Esophagus (tissue), 2 donors: ENCODE results near the gene GLP2R. TPM values are rescaled to one million over a fixed set of nuclear protein-coding genes. Genes with fewer than 3 reads are reported as not detected.

Experiments
- H3K27ac ChIP-seq, 2 donors: one replicate each; pipeline ENCODE4 v1.5.1; 2013; ENCODE audit warnings: low read depth in 2 of 2, mild to moderate bottlenecking in 2 of 2, inconsistent platforms in 1 of 2, low read length in 1 of 2, moderate library complexity in 1 of 2
- H3K27me3 ChIP-seq, 2 donors: one replicate each; pipeline ENCODE4 v1.6.1; 2013; ENCODE audit warnings: low read length in 2 of 2, control low read depth in 1 of 2, mild to moderate bottlenecking in 1 of 2; ENCODE audit not compliant: insufficient read depth in 2 of 2, control insufficient read depth in 1 of 2
- H3K36me3 ChIP-seq, 2 donors: one replicate each; pipeline ENCODE4 v1.6.1; 2013; ENCODE audit warnings: low read length in 1 of 2; ENCODE audit not compliant: control insufficient read depth in 2 of 2, insufficient read depth in 2 of 2
- H3K4me1 ChIP-seq, 2 donors: one replicate each; pipeline ENCODE4 v1.6.1; 2013; ENCODE audit warnings: low read length in 1 of 2; ENCODE audit not compliant: control insufficient read depth in 2 of 2, insufficient read depth in 2 of 2
- H3K4me3 ChIP-seq, 2 donors: one replicate each; pipeline ENCODE4 v1.5.1; 2013; ENCODE audit warnings: low read length in 2 of 2, mild to moderate bottlenecking in 2 of 2, low read depth in 1 of 2, moderate library complexity in 1 of 2
- H3K9me3 ChIP-seq, 2 donors: one replicate each; pipeline ENCODE4 v1.6.1; 2013; ENCODE audit warnings: mild to moderate bottlenecking in 2 of 2, low read depth in 1 of 2, low read length in 1 of 2, moderate library complexity in 1 of 2; ENCODE audit not compliant: control insufficient read depth in 2 of 2, insufficient read depth in 1 of 2
- WGBS, 2 donors: extraction: QIAGEN DNeasy Blood & Tissue Kit; methylation state at CpG; one replicate each; pipeline ENCODE4 v1.1.7; 2013; 5-methylcytosine and 5-hydroxymethylcytosine counted together
- polyA plus RNA-seq, 2 donors: library from polyadenylated mRNA; stranded (reverse); fragments of 200-250 nt; gene quantifications; one replicate each; pipeline ENCODE4 v1.2.3, GENCODE V29; 2013
- donor health status: healthy with polysubstance abuse.
- donor health status: Bipolar disorder and iron deficiency.

Gene GLP2R
- polyA plus RNA-seq, 2 donors, result 0.15 to 0.18 TPM

DNA sequence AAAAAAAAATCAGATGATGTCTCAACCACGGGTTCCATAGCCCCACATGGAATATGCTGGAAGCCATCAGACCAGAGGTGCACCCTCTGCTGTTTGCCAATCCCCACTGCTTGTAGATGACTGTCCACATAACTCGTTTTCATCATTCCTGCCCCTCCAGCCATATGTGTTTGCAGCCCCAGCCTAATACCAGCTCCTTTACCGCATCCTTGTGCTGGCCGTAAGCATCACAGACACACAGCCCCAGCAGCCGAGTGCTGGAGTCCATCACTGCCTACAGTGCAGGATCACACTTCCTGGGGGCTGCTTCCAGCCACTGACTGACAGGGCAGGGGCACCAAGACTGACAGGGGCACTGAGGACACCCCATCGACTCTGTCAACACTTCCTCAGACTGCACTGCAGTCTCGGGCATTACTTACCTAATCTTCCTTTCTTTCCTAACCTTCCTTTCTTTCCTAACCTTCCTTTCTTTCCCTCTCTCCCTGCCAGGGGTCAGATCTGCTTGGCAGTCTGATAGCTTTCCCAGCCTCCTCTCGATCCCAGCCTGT lies 74.4 kb downstream of the GLP2R start:
- Histone ChIP-seq H3K36me3 (no peaks in the 10 kb centered on the region), H3K27ac (no peak overlapping the region), H3K9me3 (no peaks in the 10 kb centered on the region), H3K4me3 (no peak overlapping the region), H3K27me3 (no peaks in the 10 kb centered on the region), H3K4me1 (no peaks in the 10 kb centered on the region)
- WGBS, 2 donors, result 37 to 41% methylated on average over 8 of the region's 8 CpGs

DNA sequence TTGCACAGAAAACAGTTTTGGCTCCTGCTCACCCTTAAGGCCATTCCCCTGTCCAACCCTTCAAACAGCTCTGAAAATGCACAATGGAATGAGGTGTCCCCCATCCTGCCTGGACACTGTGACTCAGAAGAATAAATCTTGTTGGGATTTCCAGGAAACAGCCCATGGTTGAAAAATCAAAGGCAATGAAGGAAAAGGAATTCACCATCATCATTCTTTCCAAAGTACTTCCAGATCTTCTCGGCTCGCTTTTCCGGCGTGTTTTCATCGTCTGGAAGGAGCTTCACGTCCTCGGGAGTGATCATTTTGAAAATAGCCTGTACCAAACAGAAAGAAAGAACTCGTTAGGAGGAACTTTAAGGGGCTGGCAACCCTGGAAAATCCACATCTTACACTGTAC lies 75.1 kb downstream of the GLP2R start:
- H3K27ac ChIP-seq, result no peak overlapping the region
- H3K36me3 ChIP-seq, result no peaks in the 10 kb centered on the region
- 50 to 51% methylated on average over 8 of the region's 8 CpGs for WGBS, 2 donors
- H3K27me3 ChIP-seq, result no peaks in the 10 kb centered on the region
- H3K4me1 ChIP-seq, result no peaks in the 10 kb centered on the region
- H3K9me3 ChIP-seq, result no peaks in the 10 kb centered on the region
- H3K4me3 ChIP-seq, result no peak overlapping the region

DNA sequence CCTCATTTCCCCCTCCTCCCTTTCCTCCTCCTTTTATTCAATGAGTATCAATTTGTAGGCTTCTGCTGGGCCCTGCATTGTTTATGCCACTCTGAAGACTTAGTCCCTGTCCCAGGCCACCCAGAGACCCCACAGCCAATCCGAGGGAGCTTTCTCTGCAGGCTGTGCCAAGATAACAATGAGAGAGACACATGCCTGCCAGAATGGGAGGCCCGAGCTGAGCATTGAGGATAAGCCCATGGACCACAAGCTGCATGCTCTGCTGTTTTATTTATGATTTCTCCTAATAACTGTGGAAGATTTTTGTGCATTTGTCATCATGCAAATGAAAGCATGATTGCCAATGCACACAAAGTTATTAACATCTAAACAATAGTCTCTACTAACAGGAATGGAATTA lies 76.4 kb downstream of the GLP2R start:
- Histone ChIP-seq H3K4me3 (no peak overlapping the region), H3K27ac (no peak overlapping the region), H3K36me3 (no peaks in the 10 kb centered on the region), H3K4me1 (no peaks in the 10 kb centered on the region), H3K9me3 (no peaks in the 10 kb centered on the region), H3K27me3 (no peaks in the 10 kb centered on the region)
- WGBS, 2 donors, result 9 to 10% methylated on average over 2 of the region's 2 CpGs

DNA sequence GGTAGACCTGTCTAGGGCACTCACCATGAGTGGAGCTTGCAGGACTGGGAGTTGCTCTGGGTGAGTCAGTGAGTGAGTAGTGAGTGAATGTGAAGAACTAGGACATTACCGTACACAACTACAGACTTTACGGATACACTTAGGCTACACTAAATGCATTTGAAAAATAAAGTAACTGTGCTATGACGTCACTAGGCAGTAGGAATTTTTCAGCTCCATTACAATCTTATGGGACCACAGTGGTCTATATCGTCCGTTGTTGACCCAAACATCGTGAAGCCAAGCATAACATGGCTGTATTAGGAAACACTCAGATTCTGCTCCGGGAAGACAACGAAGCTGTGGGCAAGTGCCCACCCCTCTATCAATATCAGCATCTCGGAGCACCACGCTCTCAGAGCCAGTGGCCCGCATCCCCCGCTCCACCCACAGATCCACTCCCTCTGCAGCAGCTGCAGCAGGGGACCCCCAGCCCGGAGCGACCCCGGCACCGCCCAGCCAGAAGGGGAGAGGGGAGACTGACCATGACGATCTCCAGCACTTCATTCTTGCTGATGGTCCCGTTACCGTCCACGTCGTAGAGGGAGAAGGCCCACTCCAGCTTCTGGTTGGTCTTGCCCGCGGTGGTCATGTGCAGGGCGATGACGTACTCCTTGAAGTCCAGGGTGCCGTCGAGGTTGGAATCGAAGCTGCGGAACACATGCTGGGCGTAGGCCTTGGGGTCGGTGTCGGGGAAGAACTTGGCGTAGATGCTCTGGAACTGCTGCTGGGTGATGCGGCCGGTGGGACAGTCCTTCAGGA lies 78.8 kb downstream of the GLP2R start:
- H3K4me3 ChIP-seq, result no peak overlapping the region
- H3K4me1 ChIP-seq, result no peaks in the 10 kb centered on the region
- no peaks in the 10 kb centered on the region for H3K27me3 ChIP-seq
- H3K27ac ChIP-seq, result no peak overlapping the region
- no peaks in the 10 kb centered on the region for H3K36me3 ChIP-seq
- H3K9me3 ChIP-seq, result no peaks in the 10 kb centered on the region
- 95 to 96% methylated on average over 34 to 35 of the region's 35 CpGs for WGBS, 2 donors

DNA sequence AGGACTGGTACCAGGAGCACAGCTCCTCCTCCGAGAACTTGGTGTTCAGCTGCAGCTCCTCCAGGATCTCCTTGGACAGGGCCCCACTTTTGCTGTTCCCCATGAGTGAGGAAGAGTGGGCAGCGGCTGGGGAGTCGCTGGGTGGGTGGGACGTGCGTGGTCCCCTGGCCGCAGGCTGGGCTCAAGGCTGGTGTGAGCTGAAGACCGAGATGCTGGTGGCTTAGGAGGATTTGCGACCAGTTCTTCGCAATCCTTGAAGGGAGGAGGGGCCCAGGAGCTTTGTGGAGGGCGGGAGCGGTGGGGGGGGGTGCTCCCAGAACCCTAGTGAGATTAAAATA lies 79.3 kb downstream of the GLP2R start, which contains the start of gene RCVRN:
Gene RCVRN (minus strand): TSS at position 194 of the 338 bp plus-strand sequence. CDS start 91 bp downstream, at position 103.
- Histone ChIP-seq H3K27ac (no peak within 1 kb of the TSS), H3K4me1 (no peaks in the 10 kb centered on the region), H3K36me3 (no peaks in the 10 kb centered on the region), H3K27me3 (no peaks in the 10 kb centered on the region), H3K4me3 (no peak within 1 kb of the TSS), H3K9me3 (no peaks in the 10 kb centered on the region)
- 87 to 93% methylated on average over 11 of the region's 11 CpGs for WGBS, 2 donors

DNA sequence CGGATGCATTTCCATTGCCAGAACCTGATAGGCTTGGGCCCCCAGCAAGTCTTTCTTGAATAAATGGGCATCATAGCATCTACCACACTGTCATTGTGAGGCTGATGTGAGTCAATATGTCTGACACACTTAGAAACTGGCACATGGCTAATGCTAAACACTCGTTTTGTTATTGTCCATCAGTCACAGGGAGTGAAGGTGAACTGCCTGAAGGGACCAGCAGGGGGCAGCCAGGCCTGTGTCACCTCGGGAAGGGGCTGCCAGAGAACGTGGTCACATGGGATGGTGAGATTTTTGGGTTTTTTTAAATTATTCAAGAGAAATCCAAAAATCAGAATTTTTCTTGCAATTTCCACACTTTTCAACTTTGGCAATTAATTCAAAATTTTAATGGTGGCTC lies 80.2 kb downstream of the GLP2R start:
- Histone ChIP-seq H3K36me3 (no peaks in the 10 kb centered on the region), H3K9me3 (no peaks in the 10 kb centered on the region), H3K27me3 (no peaks in the 10 kb centered on the region), H3K4me1 (no peaks in the 10 kb centered on the region), H3K4me3 (no peak overlapping the region), H3K27ac (no peak overlapping the region)
- 11 to 22% methylated on average over 4 of the region's 4 CpGs for WGBS, 2 donors

DNA sequence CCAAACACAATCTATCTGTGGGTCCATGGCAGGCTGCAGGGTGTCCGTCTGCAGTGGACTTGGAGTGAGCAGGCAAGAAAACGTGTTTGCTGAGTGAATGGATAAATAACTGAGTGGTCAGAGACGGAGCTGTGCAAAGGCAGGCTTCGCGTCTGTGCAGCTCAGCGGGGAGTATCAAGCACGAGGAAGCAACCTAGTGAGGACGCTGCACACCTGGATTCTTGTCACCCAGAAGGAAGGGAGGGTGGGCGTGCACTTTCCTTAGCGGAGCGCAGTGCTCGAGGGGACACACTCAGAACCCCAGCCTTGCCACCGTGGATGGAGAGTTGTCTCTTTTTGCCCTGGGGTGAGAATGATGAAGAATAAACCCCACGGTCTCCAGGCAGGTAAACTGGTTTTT lies 80.9 kb downstream of the GLP2R start:
- 50 to 62% methylated on average over 14 of the region's 14 CpGs for WGBS, 2 donors
- H3K27ac ChIP-seq, result no peak overlapping the region
- no peaks in the 10 kb centered on the region for H3K36me3 ChIP-seq
- no peak overlapping the region for H3K4me3 ChIP-seq
- H3K4me1 ChIP-seq, result no peaks in the 10 kb centered on the region
- no peaks in the 10 kb centered on the region for H3K9me3 ChIP-seq
- H3K27me3 ChIP-seq, result no peaks in the 10 kb centered on the region

DNA sequence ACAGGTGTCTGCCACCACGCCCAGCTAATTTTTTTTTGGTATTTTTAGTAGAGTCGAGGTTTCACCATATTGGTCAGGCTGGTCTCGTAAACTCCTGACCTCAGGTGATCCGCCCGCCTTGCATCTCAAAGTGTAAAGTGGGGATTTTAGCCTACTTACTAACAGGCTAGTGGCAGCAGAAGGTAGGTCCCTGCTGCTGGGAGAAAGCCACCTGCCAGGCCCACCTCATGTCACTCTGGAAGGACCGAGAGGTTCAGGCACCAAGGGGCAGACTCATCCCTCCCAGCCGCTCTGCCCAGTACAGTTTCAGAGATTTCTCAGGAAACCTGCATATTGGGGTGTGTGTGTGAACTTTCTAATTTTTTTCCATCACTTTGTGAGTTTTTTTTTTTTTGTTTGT lies 81.4 kb downstream of the GLP2R start:
- Histone ChIP-seq H3K36me3 (no peaks in the 10 kb centered on the region), H3K4me1 (no peaks in the 10 kb centered on the region), H3K9me3 (no peaks in the 10 kb centered on the region), H3K27ac (no peak overlapping the region), H3K27me3 (no peaks in the 10 kb centered on the region), H3K4me3 (no peak overlapping the region)
- WGBS, 2 donors, result 73 to 84% methylated on average over 7 of the region's 7 CpGs

DNA sequence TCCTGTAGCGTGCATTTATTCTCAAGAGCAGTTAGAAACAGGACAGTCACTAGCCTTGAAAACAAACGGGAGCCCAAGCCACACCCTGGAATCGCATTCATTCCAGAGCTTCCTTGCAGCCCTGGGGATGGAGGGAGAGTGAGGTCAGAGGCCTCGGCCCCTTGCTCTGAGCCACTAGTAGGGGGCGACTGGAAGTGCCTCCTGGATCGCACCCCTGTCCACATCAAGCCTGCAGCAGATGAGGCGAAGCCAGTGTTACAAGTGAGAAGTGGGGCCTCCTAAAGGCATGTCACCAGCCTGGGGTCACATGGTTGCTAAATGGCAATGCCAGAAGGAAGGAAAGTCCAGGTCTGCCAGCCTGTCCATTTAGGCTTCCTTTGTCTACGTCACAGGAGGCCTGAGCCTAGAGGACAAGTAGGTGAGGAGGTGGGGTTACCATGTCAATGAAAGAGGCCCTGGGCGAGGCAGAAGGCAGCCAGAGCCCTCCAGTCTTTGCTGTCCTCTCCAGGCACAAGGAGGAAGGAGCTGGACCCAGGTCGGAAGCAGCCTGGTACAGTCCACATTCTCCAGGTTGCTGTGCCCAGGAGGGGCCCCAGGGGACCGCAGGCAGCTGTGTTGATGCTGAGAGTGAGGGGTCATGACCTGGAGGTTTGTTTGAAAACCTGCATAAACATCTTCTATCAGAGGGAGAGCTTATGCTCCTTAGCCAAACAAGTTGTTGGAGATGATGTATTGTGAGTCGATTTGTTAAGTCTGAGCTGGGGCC lies 82.3 kb downstream of the GLP2R start:
- Histone ChIP-seq H3K36me3 (no peaks in the 10 kb centered on the region), H3K27ac (no peak overlapping the region), H3K4me3 (no peak overlapping the region), H3K4me1 (no peaks in the 10 kb centered on the region), H3K27me3 (no peaks in the 10 kb centered on the region), H3K9me3 (no peaks in the 10 kb centered on the region)
- WGBS, 2 donors, result 41 to 46% methylated on average over 12 of the region's 12 CpGs
